Measurements from ENCODE around the gene C6orf58.

DNA sequence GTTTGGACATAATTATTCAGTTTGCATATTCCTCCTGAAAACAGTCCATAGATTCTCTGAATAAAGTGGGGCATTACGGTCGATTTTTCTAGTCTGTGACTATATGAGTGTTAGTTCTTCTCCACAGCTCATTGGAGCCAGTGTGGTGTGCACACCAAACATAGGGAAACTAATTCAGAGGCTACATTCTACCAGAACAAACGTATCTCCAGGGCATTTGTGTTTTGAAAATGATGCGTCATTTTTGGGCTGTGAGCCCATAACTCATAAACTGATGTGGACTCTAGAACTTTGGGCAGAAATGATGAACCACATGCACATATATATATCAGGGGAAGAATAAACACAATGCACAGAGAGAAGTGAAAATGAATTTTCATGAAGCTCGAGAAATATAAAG is 41.8 kb downstream of the C6orf58 start:
- TF ChIP-seq YY1 (IDR thresholded peaks at IDR 0.05; ENCODE audit: extremely low read depth, insufficient replicate concordance, low read depth, low read length) (no peak), POLR2AphosphoS5 (IDR thresholded peaks at IDR 0.05; ENCODE audit: low read depth, low read length) (no peak), CEBPB (IDR thresholded peaks at IDR 0.05; ENCODE audit: low read depth) (no peak), ZFX (IDR thresholded peaks at IDR 0.05) (no peak), POLR2A (IDR thresholded peaks at IDR 0.05; ENCODE audit: borderline replicate concordance, extremely low read depth, insufficient read depth, insufficient read length) (no peak), SIN3A (IDR thresholded peaks at IDR 0.05; ENCODE audit: low read depth) (no peak), EZH2 (IDR thresholded peaks at IDR 0.05) (no peak), EZH2phosphoT487 (IDR thresholded peaks at IDR 0.05; ENCODE audit: borderline replicate concordance) (no peak), RAD21 (IDR thresholded peaks at IDR 0.05; ENCODE audit: low read depth) (no peak)
- TF ChIP-seq, protein P1, sequence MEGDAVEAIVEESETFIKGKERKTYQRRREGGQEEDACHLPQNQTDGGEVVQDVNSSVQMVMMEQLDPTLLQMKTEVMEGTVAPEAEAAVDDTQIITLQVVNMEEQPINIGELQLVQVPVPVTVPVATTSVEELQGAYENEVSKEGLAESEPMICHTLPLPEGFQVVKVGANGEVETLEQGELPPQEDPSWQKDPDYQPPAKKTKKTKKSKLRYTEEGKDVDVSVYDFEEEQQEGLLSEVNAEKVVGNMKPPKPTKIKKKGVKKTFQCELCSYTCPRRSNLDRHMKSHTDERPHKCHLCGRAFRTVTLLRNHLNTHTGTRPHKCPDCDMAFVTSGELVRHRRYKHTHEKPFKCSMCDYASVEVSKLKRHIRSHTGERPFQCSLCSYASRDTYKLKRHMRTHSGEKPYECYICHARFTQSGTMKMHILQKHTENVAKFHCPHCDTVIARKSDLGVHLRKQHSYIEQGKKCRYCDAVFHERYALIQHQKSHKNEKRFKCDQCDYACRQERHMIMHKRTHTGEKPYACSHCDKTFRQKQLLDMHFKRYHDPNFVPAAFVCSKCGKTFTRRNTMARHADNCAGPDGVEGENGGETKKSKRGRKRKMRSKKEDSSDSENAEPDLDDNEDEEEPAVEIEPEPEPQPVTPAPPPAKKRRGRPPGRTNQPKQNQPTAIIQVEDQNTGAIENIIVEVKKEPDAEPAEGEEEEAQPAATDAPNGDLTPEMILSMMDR (IDR thresholded peaks at IDR 0.05 in 2 of 3, conservative IDR thresholded peaks at IDR 0.05 in 1 of 3; ENCODE audit: borderline replicate concordance in 1 of 3, insufficient read depth in 1 of 3, low read depth in 2 of 3, low read length in 2 of 3): no peak

Data from HCT116 (cell line).